Measurements from ENCODE around the gene PABPN1L. TPM values are rescaled to one million over a fixed set of nuclear protein-coding genes. Genes with fewer than 3 reads are reported as not detected.

PABPN1L gene
- total and polyA plus RNA-seq, 10 of the 15 experiments (the other 5 are each of a cell fraction or from before 2014, with no cell fraction given): not detected

DNA sequence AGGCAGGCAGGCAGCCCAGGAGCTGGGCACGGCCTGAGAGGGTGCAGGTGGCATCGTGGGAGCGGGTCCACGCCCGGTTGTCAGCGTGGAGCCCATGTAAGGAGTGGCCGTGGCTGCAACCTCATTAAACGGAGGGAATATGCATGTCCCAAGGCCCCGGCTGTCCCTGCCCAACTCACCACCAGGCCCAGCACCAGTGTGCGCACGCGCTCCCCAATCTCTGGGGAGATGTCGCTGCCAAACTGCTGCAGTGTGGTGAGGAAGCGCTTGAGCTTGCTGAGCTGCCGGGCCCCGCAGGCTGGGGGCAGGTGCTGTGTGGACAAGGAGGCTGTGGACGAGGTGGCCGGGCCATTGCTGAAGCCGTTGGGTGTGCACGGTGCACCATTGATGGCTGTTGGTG is 25.6 kb upstream of the PABPN1L start:
- no peak for FAIRE-seq
- no peaks in the 10 kb centered on the region for H4K20me1 ChIP-seq (ENCODE audit: control insufficient read depth, insufficient read depth)
- ChIA-PET RAD21 (ENCODE audit: unreplicated experiment) (no interaction called here), SMC1A (ENCODE audit: uncharacterized antibody, unreplicated experiment) (no interaction called here), CTCF (no interaction called here), POLR2A (no interaction called here)
- no peak overlapping the region for H3K27ac ChIP-seq (ENCODE audit: control insufficient read depth, insufficient read depth)
- H3K9me3 ChIP-seq (replicated peaks; ENCODE audit: control insufficient read depth, insufficient read depth, low read length): no peaks in the 10 kb centered on the region
- no peak overlapping the region for H3K4me2 ChIP-seq (ENCODE audit: control insufficient read depth, insufficient read depth)
- H3K27me3 ChIP-seq (replicated peaks in 1 of 2; ENCODE audit: control insufficient read depth in 2 of 2, insufficient read depth in 2 of 2, low read length in 1 of 2): no peaks in the 10 kb centered on the region
- no peak overlapping the region for H3K9ac ChIP-seq (ENCODE audit: control insufficient read depth, insufficient read depth, low read length)
- H3K79me2 ChIP-seq (ENCODE audit: control insufficient read depth, insufficient read depth, low read length): no peaks in the 10 kb centered on the region
- BruUV-seq (replicated peaks): no TSS peak
- 95% methylated on average over 20 of the region's 20 CpGs for WGBS (ENCODE audit: insufficient coverage, insufficient replicate concordance, low lambda C conversion rate, missing lambda C conversion rate)
- H3K36me3 ChIP-seq (ENCODE audit: control insufficient read depth in 2 of 2, insufficient read depth in 2 of 2, low read length in 1 of 2): peaks cover 1 to 4% of the 10 kb centered on the region in 2 experiments; a peak in 3 of 4 replicates
- no peaks in the 10 kb centered on the region for H3K4me1 ChIP-seq (ENCODE audit: control insufficient read depth, insufficient read depth, low read length)
- no peak overlapping the region for H3K4me3 ChIP-seq
- DNase-seq (ENCODE audit: low read depth, low spot score): no peak
- ATAC-seq: no peak
- intact Hi-C loops (cut with micrococcal nuclease; ENCODE audit: unreplicated experiment): no loop called here
- in situ Hi-C loops (cut with MboI): no loop called here
- no peak for TF ChIP-seq RAD51 (IDR thresholded peaks at IDR 0.05)
- TF ChIP-seq BMI1 (IDR thresholded peaks at IDR 0.05; ENCODE audit: borderline replicate concordance): no peak
- no peak for TF ChIP-seq IKZF2 (IDR thresholded peaks at IDR 0.05)
- TF ChIP-seq YBX1 (IDR thresholded peaks at IDR 0.05): no peak
- no peak for TF ChIP-seq HDAC6 (IDR thresholded peaks at IDR 0.05; ENCODE audit: unreplicated experiment)
- TF ChIP-seq CREM (IDR thresholded peaks at IDR 0.05; ENCODE audit: low read depth): no peak
- TF ChIP-seq, protein P1, sequence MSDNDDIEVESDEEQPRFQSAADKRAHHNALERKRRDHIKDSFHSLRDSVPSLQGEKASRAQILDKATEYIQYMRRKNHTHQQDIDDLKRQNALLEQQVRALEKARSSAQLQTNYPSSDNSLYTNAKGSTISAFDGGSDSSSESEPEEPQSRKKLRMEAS (IDR thresholded peaks at IDR 0.05; ENCODE audit: low read depth, low read length): no peak
- TF ChIP-seq TCF12 (IDR thresholded peaks at IDR 0.05; ENCODE audit: low read depth, low read length): no peak
- TF ChIP-seq, protein P2, sequence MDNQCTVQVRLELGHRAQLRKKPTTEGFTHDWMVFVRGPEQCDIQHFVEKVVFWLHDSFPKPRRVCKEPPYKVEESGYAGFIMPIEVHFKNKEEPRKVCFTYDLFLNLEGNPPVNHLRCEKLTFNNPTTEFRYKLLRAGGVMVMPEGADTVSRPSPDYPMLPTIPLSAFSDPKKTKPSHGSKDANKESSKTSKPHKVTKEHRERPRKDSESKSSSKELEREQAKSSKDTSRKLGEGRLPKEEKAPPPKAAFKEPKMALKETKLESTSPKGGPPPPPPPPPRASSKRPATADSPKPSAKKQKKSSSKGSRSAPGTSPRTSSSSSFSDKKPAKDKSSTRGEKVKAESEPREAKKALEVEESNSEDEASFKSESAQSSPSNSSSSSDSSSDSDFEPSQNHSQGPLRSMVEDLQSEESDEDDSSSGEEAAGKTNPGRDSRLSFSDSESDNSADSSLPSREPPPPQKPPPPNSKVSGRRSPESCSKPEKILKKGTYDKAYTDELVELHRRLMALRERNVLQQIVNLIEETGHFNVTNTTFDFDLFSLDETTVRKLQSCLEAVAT (IDR thresholded peaks at IDR 0.05): no peak
- TF ChIP-seq JUND (IDR thresholded peaks at IDR 0.05; ENCODE audit: low read depth, low read length): no peak
- no peak overlapping the region for H2AFZ ChIP-seq (ENCODE audit: control insufficient read depth, low read depth, low read length)
